Hypothalamus (tissue), 51 donors: ENCODE measurements around the gene GRK5.
A peak's percentile ranks its signal among the peaks of the same experiment; 100 is the strongest.

Source experiments
- DNase-seq, 51 donors: peaks; one replicate each; lab custom pipeline; 2025; lab: John Stamatoyannopoulos, UW

Gene GRK5

DNA sequence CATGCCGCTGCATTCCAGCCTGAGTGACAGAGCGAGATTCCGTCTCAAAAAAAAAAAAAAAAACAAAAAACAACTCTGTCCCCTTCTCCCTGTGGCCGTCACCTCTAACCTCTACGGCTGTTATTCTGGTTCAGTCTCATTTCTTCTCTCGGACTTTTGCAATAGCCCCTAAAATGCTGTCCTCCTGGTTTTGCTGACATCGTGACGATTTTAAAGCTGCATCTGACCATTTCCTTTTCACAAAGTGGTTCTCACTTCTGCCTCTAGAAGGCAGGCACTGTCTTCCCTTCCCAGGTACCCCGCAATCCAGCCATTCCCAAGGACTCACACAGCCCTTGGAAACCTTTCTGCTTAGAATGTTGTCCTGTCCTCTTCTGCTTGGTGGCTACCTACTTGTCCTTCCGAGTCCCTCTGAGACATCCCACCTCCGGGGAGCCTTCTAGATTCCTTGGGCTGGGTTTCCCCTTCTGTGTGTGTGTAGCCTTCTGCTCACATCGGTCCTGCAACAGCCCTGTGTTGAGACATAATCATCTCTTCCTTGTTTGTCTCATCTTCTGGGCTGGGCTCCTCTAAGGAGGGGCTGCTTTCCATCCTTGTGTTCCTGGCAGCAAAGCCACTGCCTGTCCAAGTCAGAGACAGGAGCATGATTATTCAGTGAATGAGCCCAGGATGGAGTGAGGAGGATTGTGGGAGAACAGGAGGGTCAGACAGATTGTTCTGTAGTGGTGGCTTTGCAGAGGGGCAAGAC is 83.1 kb downstream of the GRK5 start:
- no peak for DNase-seq

DNA sequence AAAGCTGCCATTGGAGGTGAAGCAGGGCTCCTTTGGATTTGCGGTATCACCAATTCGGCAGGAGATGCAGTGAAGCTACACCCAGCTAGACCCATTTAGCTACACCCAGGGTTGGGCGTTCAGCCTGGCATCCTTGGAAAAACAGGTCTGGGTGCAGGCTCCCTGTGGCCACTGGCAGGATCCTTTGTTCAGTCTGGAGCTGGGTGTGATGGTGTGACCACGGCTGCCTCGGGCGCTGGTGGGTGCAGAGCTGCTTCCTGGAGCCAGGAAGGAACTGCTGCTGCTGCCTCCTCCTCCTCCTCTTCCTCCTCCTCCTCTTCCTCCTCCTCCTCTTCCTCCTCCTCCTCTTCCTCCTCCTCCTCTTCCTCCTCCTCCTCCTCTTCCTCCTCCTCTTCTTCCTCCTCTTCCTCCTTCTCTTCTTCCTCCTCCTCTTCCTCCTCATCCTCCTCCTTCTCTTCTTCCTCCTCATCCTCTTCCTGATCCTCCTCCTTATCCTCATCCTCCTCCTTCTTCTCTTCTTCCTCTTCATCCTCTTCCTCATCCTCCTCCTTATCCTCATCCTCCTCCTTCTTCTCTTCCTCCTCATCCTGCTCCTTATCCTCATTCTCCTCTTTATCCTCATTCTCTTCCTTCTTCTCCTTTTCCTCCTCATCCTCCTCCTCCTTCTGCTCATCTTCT is 84.0 kb downstream of the GRK5 start:
- DNase-seq: no peak

DNA sequence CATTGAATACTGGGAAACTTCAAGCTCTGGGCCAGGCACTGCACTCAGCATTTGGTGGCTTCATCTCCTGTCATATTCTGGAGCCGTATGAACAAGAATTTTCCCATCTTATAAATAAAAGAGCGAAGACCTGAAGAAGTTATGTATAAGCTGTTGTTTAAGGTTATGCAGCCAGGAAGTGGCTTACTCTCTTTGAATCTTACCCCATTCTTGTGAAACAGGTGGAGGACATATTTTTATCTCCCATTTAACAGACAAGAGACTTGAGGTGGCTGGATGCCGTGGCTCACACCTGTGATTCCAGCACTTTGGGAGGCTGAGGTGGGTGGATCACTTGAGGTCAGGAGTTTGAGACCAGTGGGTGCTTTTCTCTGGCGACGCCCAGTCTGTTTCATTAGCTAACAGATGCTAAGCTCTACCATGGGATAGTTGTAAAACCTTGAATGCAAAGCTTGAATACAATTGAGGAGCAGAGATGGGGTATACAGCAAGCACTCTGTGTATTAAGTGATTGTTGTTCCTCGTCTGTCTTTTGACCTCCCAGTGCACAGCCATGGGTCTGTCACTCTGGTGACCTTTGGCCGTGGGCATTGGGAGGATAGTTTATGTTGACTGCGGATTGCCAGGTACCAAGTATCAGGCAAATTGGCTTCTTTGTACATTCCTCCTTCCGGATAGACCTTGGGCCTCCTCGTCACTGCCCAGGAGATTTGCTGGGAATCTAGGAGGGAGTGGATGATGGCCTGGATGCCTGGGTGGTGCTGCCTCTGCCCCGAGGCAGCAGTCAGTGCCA is 85.8 kb downstream of the GRK5 start:
- no peak for DNase-seq

DNA sequence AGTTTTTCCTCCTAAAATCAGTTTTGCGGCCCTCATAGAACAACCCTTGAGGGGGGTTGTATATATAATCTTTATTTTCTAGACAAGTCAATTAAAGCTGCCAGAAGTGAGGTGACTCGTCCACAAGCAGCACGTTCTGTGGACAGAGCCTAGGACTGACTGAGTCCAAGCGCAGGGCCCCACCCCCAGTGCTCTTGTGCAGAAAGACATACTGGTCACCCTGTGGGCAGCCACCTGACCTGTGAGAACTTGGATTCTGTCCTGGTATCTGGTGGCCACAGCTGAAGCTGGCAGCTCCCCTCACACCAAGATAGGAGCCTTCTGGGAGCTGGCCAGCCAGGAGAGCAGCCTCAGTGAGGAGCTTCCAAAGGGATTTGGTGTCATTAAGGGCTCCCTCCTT is 89.3 kb downstream of the GRK5 start:
- no peak for DNase-seq

DNA sequence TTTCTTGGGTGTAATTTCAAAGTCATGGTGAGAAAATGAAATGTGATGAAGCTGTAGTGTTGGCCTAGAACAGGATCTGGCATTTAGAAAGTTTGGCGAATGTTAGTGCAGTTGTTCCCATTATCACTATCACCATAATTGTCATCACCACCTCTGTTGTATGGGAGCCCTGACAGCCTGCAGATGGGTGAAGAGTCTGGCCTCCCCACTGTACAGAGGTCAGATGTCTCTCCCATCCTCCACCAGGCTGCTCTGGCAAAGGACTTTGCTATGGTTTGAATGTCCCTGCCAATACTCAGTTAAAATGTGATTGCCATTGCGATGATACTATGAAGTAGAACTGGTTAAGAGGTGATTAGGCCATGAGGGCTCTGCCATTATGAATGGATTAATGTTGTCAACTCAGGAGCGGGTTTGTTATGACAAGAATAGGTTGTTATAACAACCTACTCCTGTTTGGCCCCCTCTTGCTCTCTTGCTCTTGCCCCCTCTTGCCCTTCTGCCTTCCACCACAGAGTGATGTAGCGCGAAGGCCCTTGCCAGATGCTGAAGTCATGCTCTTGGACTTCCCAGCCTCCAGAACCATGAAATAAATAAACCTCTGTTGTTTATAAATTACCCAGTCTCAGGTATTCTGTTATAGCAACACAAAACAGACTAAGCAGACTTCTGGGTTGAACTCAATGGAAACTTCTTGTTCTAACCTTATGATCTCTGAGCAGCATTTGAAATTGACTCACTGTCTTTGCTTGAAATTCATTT is 90.0 kb downstream of the GRK5 start:
- DNase-seq: no peak

DNA sequence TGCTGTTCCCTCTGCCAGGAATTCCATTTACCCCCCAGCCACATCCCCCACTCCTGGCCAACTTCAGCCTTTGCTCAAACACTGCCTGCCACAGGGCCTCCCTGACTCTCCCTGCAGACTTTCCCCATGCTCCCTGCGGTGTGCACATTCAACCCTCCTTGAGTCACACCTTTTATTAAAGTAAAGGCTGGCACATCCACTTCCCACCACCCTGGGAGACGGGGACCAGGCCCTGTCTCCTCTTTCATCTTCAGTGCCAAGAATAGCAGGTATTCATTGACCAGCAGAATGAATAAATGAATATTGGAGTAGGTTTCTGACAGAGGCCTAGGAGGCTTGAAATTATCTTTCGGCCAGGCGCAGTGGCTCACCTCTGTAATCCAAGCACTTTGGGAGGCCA is 91.4 kb downstream of the GRK5 start:
- DNase-seq: no peak

DNA sequence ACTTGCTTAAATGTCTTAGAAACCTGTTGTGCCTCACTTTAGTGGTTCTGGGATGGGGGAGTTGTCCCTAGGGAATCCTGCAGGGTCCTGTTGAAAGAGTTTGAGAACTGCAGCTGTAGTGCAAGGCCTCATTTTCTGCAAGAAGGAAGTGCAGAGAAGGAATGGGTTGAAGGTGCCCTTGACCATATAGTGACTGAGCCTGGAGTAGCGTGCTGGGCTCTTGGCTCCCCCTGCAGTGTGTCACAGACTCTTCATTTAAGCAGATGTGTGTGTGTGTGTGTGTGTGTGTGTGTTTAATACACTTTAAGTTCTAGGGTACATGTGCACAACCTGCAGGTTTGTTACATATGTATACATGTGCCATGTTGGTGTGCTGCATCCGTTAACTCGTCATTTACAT is 92.2 kb downstream of the GRK5 start:
- DNase-seq: no peak

DNA sequence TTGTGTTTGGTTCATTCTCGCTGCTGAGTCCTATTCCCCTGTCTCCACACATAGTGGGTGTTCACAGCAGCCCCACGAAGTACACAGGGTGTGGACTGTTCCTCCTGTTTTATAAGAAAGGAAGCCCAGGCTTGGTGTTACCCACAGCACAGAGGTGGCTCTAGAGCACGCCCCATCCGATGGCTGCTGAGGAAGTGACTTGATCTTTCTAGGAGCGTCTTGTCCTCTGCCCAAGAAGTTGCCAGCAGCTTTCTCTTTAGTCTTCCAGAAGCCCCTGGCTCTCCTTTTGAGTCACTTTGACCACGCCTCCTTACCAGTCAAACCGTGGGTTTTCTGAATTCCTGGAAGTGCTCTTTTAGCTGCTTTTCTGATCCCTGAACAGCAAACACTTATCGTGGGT is 94.0 kb downstream of the GRK5 start:
- no peak for DNase-seq

DNA sequence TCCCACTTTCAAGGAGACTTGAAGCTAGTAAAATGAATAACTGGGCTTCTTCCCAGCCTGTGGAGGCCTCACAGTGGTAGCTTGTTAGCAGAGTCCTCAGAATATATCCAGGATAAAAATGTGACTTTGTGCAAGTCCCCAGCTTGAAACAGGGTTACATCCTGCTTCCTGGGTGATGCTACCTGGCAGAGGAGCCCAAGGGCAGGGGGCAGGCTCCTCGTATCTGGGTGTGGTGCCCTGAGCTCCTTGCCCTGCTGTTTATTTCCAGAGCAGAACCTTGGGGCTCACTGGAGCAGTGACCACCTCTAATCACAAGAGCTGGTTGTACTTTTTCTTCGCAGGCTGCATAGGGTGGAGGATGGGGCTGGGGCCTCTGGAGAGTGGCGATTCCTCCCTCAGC is 94.8 kb downstream of the GRK5 start:
- DNase-seq: no peak

DNA sequence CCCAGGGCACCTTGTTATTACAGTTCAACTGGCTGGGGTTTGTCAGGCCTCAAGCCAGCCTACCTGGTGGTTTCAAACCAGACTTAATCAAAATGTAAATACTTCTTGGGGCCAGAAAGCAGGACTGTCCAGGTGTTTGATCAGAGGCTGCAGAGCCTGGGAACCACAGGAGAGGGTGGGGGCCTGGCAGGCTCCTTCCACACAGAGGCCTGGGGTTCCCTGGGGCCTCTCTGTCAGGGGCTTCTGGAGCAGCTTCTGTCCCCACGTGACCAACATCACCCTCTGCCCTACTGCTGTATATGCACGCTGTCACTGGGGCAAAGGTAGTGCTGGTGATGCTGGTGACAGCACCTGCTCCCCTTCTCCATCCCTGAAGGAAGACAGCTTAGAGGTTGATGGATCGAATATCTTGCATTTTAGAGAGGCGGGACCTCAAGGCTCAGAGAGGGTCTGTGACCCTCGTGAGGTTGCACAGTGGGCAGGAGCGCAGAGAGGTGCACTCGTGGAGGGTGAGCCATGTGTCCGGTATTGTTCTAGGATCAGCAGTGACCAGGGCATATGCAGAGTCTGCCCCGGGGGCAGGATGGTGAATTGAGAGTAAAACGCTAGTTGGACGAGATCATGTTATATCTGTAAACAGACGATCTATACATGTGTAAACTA is 95.4 kb downstream of the GRK5 start:
- DNase-seq: no peak

DNA sequence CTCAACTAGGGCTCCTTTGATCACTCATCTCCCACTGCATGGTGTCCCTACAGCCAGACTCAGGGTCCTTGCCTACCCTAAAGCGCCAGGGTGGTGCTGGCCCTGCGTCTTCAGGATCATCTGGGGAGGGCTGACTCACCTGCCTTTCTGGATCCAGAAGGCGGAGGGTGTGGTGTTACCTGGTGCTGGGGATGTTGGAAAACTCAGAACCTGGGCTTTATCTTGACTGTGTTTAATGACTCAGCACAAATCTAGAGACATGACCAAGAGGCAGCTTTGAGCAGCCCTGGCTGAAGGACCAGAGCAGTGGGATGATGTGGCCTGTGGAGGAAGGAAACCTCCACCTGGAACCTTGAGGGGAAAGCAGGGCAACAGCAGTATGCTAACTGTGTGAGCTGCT is 96.5 kb downstream of the GRK5 start:
- DNase-seq: no peak

DNA sequence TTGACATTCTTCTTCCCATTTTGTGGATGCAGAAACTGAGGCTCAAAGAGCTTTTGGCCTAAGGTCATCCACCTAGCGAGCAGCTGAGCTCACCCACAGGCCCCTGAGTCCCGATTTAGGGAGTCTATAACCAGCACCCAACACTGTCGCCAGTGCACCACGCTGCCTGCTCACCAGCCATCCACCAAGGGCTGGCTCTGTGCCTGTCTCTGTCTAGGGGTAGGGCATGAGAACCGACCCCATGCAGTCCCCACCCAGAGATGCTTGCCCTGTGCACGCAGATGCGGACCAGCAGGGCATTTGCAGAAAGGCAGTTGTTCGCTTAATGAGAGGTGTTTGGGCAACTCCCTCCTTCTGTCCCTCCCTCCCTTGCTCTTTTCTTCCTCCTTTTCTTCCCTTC is 97.2 kb downstream of the GRK5 start:
- no peak for DNase-seq

DNA sequence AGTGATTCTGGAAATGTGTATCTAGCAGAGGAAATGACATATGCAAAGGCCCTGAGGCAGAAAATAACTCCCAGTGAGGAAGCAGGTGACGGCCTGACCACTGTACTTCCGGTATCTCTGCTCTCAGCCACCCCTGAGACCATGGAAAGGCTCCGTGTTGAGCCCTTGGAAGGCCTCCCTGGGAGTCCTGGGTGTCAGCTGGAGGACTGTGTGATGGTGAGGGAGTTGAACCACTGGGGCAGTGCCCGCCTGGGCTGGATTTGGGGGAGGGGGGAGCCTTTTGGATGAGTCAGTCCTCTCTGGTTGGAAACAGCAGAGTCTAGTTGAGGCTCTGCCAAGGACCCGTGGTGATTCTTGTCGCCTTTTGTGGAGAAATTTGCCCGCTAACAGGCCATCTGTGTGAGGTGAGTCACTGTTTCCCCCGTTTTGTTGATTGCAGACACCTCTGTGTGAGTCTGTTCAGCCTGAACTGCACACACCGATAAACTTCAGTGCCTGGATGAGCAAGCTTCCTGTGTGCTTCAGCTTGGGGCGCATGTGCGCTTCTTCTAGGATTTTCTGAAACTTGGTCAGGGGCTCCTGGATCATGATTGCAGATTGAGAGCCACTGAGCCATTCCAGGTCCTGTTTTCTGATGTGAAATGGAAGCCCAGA is 98.6 kb downstream of the GRK5 start:
- DNase-seq: peak in 11 of 51 donors; percentile 8 to 70 (median 39)

DNA sequence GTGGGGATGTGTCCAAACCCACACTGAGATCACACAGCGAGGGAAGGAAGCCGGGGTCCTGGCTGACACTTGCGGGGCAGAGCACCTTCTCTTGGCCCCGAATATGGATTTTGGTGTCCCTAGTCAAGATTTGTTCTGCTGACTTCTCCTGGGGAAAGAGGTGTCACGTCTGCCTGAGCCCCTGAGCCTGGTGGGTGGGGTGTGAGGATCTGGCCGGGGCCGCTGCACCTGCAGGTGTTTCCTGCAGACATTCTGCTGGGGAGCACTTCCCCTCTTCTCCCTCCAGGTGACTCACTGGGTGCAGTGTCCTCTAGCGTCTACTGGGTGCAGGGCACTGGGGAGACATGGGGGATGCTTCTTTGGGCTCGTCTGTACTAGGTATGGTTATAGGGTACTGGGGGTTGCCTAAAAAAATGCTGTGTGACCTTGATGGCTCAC is 99.2 kb downstream of the GRK5 start:
- no peak for DNase-seq

DNA sequence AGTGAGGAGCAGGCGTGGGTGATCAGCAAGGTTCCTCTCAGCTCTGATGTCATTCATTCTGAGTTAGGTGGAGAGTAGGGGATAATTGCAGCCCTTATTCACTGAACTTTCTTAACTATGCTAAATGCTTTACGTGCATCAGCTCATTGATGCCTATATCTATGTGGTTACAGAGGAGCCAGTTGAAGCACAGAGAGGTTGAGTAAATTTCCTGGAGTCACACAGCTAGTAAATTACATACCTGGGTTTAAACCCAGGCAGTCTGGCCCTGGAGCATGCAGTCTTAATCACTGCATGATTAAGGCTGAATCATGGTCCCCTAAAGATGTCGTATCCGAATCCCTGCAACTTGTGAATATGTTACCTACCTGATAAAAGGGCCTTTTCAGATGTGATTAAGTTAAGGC is 99.6 kb downstream of the GRK5 start:
- DNase-seq: no peak

DNA sequence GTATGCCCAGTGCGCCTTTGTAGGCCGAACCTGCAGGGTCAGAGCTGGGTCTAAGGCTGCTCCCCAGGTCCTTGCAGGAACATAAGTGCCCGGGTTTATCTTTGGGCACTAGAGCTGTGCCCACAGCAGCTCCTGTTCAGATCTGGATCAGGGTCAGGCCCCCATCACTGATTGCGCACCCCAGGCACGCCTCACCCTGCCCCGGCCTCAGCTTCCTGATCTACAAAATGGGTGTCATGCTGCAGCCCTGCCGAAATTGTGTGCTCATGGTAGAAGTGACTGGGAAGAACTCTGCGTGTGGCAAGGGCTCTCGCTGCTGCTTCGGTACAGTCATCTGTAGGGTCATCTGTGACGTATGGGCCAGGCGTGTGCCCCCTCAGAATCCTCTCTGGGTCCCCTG is 100.7 kb downstream of the GRK5 start:
- no peak for DNase-seq

DNA sequence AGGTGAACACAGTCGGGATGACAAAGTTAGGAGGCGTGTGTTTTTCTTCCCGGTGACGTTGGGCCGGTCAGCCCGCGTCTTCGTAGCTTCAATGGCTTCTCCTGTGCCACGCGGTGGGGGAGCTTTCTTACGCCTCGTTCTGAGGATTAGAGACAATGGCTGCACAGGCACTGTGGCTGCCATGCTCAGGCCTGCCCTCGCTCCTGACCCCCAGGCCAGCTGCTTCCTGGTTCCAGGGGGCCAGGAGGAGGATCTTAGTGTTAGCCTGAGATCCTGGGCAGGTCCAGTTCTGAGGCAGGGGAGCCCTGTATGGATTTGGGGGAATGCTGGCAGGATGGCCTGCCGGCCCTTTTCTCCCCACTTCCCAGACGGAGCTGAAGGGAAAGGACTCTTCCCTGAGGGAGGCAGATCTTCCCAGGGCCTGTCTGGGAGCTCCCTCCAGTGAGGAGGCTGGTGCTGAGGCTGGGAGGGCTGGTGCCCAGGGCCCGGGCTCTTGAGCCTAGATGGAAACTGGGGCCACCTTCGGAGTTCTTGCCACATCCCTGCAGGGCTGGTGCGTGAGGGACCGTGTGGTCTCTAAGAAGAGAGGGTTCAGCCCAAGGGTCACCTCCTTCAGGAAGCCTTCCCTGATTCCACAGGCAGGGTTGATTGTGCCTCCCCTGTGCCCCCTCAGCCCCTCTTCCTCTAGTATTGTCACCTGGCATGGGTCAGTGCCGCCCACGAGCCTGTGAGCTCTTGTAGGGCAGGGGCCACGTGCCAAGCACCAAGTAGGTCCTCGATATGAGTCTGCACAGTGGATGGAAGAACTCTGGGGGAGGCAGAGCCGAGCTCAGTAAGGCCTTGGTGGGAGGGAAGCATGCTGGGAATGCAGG is 101.4 kb downstream of the GRK5 start:
- DNase-seq: no peak

DNA sequence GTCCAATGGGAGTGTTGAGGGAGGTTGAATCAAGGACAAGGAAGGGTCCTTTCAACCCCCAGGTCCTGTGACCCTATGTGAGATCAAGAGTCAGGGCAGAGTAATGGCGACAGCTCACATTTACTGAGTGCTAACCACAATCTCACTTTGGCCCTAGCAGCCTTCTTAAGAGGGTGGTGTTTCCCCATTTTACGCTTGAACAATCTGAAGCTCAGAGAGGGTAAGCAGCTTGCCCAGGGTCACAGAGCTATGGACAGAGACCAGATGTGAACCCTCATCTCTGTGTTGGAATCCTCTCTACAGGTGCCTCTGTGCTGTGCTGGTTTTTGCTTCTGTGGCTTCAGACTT is 102.0 kb downstream of the GRK5 start:
- no peak for DNase-seq

DNA sequence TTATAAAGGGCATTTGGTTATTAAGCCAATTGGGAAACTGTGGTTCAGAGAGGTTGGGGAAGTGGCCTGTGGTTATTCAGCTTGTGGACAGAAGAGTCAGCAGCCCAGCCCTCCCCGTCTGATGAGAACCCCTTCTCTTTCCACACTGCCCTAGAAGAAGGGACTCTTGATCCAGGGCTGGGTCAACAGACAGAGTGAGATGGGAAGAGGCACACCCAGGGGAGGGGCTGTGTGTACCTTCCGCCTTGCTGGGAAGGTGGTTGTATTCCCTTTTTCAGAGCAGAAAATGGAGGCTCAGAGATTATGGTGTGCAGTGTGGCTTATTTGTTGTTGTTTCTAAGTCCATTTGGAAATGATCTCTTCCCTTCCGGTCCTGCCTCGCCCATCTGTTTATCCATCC is 103.4 kb downstream of the GRK5 start:
- DNase-seq: no peak
